HG03575 (cell line): ENCODE results near the gene BBX.

ENCODE experiments used
- ATAC-seq: cut with Tn5 transposase; IDR thresholded peaks from one replicate; pipeline ENCODE4 v1.9.1; 2021; ENCODE audit not compliant: unreplicated experiment, insufficient number of reproducible peaks, low FRiP score; ENCODE audit errors: extremely low read depth

BBX gene

DNA sequence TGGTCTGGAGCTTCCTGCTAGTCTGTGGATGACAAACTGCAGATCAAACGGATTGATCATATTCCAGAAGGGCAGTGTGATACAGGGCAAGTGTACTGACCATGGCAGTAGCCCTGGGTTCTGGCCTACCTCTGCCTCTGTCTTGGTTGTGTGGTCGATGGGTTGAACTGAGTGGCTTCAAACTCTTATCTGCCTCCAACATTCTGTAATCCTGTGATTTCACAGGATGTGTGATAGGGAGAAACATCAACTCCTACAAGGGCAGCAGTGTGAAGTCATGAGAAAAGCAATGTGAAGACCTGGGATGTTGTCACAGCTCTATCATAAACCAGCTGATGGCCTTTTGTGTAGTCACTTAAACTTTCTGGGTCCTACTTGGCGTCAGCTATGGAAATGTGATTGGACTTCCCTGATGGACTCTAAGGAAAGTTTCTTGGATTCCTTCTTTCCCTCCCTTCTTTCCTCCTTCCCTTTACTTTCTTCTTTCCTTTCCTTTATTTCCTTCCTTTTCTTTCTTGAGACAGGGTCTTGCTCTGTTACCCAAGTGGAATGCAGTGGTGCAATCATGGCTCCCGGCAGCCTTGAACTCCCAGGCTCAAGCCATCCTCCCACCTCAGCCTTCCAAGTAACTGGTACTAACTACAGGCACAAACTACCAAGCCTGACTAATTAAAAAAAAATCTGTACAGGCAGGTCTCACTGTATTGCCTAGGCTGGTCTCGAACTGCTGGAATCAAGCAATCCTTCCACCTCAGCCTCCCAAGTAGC is 114.8 kb downstream of the BBX start:
- ATAC-seq = no peak

DNA sequence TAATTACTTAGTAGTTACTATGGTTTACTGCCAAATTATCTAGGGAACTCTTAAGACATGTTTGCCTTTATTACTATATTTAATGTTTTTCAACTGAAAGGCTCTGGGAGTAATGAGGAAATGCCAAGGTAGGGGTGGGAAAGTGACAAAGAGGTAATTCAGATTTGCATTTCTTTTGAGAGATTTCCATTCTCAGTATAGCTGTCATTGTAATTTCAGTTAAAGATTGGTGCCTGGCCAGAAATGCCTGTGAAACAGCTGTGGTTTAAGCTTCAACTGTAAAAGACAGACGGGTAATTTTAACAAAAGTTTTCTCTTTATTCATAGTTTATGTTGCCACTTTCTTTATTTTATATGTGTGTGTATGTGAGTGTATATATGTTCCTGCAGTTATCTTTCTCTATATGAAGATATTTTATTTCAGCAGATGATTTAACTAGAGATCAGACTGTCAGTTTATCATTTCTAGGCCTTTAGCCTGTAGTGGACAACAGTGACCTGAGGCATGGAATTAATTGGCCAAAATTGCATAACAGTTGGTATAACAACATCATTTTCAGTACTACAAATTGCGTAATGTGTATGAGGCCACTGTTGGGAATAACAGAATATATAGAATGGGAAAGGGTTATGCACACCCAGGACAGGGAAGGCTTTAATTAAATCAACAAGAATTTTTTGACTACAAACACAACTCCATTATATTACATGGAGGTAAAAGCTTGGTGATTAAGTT is 119.0 kb downstream of the BBX start:
- ATAC-seq = no peak

DNA sequence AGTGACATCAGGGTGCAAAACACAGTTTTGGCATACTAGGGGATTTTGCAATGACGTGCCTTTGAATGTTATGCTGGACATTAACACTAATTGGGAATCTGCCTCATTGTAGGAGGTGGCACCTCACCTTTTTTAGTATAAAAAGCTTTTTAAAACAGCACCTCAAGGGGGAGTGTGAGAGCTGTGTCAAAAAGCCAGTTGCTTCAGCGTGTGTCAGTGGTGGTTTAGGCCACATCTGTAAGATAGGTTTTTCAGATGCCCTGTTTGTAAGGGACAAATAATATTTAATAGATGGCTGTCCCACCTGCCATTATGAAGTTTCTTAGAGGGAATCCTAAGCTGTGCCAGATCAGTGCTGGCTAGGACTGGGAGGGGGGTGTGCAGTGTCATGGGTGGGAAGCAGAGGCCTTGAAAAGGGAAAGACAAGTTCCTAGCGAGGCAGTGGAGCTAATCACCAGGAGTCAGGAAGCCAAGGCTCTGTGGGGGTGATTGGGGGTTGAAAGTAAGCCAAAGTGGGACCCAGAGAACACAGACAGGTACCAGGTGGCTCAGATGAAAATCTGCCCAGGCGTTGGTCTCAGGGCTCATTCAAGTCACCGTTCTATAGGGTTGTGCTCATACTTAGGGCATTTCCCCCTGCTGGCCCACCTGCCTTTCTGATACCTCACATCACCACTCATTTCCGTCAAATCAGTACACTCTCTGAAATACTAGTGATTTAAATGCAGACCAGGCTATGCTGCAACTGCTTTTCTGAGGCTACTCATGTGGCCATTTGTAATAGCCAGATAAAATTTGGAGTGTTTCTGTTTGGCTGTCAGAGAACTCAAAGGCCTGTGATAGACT is 120.5 kb downstream of the BBX start:
- no peak for ATAC-seq

DNA sequence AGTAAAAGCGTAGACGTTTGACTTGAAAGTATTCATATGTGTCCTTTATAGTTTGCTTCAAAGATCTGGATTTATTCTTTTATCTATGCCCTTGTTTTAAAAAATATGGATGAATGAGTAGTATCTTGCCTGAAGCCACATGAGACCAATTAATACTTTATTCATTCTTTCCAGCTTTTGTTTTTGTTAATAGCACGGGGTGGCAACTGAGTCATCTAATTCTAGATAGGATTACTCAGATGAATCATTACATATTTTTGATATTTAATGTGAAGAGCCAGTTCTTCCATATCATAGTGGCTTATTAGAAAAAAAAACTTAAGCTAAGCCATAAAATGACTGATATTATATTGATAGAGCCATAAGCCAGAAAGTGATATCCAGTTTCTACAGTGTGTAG is 121.9 kb downstream of the BBX start:
- no peak for ATAC-seq

DNA sequence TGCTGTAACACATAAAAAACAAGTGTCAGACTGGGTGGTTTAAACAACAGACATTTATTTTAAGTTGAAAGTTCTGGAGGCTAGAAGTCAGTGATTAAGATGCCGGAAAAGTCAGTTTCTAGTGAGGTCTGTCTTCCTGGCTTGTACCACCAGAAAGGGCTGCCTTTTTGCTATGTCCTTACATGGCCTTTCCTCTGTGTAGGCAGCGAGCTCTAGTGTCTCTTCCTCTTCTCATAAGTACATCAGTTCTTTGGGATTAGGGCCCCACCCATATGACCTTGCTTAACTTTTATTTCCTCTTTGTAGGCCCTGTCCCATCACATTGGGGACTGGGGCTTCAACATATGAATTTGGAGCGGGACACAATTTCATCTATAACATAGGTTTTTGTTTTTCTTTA is 128.0 kb downstream of the BBX start:
- ATAC-seq = no peak

DNA sequence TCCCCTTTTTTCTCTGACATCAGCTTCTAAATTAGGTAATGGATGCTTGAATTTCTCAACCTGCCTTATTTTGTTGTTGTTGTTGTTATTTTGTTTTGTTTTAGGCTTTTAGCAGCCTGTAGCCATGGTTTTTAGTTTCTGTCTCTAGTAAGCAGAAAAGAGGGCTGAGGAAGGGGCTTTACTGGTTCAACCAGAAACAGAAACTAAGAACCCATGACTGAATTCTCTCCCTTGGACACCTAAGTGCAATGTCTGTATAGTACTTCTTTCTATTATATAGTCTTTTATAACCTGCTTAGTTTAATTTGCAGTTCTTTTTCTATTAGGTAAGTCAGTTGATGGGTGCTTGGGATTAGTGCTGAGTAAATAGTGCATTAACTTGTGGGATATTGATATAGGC is 129.0 kb downstream of the BBX start:
- ATAC-seq = no peak

DNA sequence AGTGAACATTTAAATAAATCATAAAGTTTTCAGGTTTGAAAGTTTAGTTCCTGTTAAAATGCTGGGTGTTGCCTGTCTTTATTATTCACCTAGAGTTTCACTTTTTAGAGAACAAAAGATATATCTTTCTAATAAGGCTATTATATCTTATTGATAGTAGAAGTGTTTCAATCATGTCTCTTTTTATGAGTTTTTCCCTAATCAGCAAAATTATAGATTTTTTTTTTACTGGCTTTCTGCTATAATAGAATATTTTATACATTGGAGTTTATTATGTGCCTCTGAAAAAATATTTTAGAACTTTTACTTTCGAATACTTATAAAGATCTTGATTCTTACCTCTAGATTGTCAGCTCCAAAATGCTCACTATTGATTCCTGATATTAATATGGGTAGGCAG is 131.5 kb downstream of the BBX start:
- no peak for ATAC-seq

DNA sequence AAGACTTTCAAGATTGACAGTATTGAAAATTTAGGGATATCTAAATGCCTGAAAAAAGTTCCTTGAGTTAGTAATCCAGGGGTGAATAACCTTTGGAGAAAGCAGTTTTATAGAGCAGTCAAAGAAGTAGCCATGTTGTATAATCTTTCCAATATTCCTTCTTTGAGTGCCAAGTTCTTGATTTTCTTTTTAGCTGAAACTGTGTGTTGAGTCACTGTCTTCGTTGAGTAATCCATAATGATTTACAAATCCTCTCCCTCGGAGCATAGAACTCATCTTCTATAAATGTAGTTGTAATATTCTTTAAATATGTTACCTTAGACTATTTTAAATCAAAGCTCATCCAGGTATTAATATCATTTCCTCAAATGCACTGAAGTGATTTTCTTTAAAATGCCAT is 135.2 kb downstream of the BBX start:
- no peak for ATAC-seq

DNA sequence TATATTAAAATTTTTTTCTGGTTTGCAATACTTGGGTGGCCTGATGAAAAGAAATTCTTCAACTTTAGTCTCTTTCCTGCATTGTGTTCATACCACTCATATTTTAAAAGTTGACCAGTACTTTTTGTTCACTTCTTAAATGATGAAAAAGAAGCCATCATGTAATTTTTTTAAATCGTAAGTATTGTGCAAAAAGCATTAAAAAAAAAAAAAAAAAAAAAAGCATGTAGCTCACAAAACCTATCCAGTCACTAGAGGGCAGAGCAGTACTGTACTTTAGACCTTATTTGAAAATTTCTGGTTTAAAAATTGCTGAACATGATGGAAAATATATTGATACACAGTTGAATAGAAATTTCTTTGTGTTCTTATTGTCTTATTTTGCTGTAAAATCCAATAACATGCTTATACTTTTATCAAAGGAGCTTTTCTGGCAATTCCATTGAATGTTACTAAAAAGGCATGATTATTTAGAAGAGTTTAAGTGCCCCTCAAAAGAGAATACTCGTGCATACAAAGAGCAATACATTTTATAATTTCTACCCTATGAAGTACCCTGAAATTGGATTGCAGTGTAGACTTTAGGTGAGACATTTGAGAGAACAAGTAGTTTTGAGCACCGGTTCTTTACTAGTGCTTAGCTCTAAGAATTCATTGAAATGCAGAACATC is 137.7 kb downstream of the BBX start:
- ATAC-seq = no peak

DNA sequence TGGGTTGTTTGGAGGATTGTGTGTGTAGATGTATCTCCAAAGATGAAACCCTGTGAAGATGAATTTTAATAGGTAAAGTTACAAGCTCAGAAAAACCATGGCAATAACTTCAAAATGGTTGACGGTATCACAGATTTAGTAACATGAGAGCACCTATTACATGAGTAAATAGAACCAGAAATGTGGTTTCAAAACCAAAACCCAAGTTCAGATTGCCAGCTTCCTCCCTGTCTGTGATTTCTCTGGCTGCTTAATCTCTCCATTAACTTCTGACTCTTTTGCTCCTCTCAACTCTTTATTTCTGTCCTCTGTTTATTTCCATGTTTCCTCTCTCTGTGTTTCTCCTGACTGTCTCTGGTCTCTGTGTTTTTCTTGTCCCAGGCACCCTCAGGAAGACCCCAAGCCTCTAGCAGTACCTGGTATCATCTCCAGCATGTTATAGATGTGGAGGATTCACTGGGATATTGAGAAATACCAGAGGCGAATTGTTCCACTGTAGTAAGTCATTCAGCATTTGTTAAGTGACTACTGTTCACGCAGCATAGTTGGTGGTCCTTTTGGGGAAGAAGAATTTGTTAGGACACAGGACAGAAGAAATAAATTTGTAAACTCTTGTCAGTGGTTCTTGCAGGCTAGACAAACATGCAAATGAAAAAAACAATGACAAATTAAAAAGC is 138.8 kb downstream of the BBX start:
- ATAC-seq = no peak

DNA sequence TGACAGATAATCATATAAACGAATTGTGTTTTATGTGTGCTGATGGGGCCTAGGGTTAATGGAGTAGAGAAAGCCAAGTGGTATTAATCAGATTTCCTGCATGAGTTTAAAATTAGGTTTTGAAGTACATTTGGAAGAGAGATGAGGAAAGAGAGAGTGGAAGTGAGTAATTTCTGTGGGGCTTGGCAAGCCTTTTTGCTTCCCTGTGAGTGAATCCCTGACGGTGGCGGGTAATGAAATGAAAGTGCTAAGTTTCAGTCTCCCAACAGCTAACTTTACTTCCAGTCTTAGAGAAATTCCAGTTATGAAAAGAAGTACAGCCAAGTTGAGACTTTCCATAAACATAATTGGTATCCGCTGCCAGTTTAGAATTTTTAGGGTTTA is 139.4 kb downstream of the BBX start:
- ATAC-seq = no peak

DNA sequence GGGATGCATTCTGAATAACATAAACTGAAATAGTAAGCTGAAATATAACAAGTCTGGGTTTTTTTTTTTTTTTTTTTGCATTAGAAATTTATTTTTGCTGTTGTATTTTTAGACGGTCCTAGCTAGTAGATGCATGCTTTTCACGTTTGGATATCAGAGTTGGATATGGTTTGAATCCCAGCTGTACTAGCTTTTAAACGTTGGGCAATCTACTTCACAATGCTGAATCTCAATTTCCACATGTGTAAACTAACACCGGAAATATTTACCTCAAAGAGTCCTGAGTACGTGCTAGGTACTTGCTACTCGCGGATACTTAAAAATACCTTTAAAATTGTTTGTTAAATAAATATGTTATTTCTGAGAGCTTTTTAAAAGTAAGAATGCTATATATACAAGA is 139.8 kb downstream of the BBX start:
- no peak for ATAC-seq

DNA sequence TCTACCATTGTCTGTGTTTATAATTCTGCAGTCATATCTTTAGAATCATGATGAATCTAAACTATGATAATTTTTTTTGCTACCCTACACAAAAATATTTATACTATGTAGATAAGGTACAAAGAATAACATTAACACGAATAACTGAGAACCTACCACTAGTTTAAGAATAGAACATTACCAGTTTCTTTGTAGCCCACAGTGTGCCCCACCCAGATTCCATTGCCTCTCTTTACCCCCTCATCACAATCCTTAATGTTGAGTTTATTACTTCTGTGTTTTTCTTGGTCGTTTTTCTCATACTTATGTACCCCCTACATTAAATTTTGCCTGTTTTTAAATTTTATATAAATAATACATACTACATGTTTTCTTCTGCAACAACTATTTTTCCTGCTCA is 140.5 kb downstream of the BBX start:
- no peak for ATAC-seq

DNA sequence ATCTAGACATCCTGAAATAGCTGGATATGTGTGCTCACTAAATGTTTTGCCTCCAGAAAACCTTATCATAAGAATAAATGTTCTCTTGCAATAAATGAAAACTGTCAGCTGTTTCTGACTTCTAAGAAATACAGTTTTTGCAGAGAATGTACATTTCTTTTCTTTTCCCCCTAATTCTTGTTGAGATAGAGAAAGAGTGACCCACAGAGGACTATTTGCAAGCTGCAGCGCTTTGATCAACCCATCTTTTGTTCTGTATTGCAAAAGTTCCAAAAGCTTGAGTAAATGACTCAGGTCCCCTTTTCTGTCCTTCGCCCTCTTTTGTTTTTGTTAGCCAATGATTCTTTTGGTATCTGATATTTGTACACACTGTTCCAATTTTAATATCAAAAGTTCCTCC is 141.9 kb downstream of the BBX start:
- no peak for ATAC-seq

DNA sequence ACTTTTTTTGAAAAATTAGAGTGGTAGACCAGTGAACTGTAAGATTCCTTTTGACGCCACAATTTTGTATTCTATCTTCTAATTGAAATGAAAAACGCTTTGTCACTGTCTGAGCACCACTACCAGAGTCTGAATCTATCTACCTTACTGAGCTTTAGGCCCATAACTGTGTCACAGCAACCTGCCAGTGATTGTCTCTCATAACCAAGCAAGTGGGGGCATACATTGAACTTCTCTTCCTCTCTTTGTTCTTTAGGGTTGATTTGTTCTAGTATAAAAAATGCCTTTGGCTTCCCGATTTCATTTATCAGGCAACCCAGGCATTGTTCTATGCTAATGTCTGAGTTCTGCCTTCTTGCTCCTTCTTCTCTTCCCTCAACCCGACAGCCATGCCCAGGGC is 142.6 kb downstream of the BBX start:
- ATAC-seq = no peak

DNA sequence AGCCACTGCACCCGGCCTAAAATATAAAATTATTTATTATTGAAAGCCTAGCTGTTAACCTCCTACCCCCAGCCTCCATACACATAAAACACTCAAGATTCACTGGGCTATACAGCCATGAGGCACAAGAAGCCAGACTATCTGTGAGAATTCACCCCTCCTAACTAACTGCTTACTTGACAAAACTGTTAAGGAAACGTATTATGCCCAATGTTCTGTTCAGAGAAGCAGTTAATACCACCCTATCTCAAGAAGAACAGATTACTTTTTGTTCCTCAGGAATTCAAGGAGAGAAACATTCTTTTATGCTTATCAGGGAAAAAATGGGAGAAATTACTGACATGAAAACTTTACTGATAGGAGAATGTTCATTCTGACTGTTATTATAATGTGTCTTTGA is 144.1 kb downstream of the BBX start:
- ATAC-seq = no peak

DNA sequence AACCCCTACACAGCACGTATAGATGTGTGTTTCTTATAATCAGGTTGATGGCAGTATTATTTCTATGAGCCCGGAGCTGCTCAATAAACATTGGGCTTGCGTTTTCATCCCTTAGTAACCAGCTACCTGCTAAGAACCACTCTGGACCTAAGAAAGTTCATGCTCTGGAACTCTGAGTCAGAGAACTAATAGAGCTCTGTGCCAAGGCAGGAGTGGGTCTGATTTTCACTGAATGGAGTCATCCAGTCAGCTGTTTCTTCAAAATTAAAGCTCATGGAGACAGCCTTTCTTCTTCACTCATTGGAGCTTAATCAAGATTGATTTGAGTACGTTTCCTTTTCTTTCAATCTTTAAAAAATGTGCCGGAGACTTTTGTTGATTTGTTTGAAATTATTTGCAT is 145.7 kb downstream of the BBX start:
- no peak for ATAC-seq

DNA sequence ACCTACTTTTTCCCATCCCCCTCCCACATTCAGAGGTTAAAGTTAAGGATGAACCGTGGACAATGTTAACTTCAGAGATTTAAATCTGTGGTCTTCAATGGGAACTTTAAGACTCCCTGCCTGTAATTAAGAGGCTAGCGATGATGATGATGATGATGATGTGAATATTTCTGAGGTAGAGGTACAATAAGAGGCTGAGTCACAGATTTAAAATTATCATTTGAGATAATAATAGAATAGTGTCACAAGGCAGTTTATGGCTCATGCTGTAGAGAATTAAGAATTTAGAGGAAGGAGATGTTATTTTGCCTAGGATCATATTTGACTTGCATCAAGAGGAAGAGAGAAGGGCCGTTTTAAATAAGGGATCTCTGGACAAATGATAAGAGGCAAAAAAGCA is 146.2 kb downstream of the BBX start:
- ATAC-seq = no peak

DNA sequence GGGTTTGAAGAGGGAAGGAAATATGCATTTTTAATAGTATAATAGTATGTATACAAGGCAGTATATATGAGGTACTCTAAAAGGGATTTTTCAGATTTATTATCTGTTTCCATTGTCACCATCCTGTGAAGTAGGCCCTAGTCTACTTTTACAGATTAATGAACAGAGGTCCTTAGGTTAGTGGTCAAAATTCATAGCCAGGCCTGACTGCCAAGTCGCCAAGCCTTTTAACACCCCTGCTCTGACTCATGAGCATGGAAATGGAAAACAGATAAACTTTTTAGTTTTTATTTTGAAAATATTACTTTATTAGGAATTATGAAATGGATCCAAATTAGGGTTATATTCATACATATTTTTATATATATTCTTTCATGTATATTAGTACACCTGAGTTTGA is 146.9 kb downstream of the BBX start:
- ATAC-seq = no peak
